ENCODE measurements around the gene CDH4. TPM values are rescaled to one million over a fixed set of nuclear protein-coding genes. Genes with fewer than 3 reads are reported as not detected.

The CDH4 gene
- total and polyA plus RNA-seq, 2 of the 13 experiments (the other 11 are each of a cell fraction or from before 2014, with no cell fraction given), result not detected

DNA sequence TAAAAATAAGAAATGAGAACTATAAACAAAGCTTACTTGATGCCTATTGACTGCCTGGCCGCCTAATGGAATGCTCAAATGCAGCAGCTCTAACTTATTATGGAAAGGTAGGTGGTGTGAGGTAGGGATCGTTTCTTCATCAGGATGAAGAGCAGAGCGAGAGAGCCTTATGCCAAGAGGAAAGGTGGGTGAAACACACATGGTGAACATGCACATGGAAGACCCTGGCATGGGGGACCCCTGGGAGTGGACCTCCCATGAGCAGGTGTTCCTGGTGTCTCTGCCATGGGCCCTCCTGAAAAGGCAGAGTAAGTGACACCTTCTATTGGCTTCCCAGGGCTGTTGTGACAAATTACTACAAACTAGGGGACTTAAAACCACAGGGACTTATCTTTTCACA lies 130.1 kb downstream of the CDH4 start:
- FAIRE-seq (no peak), DNase-seq (ENCODE audit: low spot score) (no peak), ATAC-seq (no peak)
- Histone ChIP-seq H3K4me1 (ENCODE audit: insufficient read depth, low read length) (no peaks in the 10 kb centered on the region), H3K79me2 (ENCODE audit: insufficient read depth, low read length) (no peaks in the 10 kb centered on the region), H3K27me3 (ENCODE audit: control insufficient read depth in 1 of 2, insufficient read depth in 2 of 2, low read length in 2 of 2) (peaks cover 0 to 14% of the 10 kb centered on the region in 2 experiments; a peak in 3 of 5 replicates), H3K4me2 (ENCODE audit: low read depth, low read length) (no peak overlapping the region), H3K9me3 (ENCODE audit: low read length) (peaks cover 13% of the 10 kb centered on the region), H4K20me1 (ENCODE audit: insufficient read depth, low read length) (no peaks in the 10 kb centered on the region), H2AFZ (ENCODE audit: low read length) (no peak overlapping the region), H3K9ac (ENCODE audit: insufficient read depth, low read depth, low read length) (no peak overlapping the region), H3K27ac (ENCODE audit: extremely low read length, insufficient read depth, low read length) (no peak overlapping the region), H3K4me3 (replicated peaks in 1 of 3; ENCODE audit: insufficient read depth in 1 of 3, low read depth in 2 of 3, low read length in 3 of 3) (no peak overlapping the region), H3K36me3 (replicated peaks in 1 of 2; ENCODE audit: control insufficient read depth in 1 of 2, insufficient read depth in 2 of 2, low read length in 2 of 2) (no peaks in the 10 kb centered on the region)
- TF ChIP-seq ZNF10 (CRISPR knock-in tag; IDR thresholded peaks at IDR 0.05; ENCODE audit: borderline replicate concordance, low read depth) (peak; percentile 81; the same call in 1 of the 2 replicates), PHB2 (IDR thresholded peaks at IDR 0.05; ENCODE audit: partially characterized antibody) (no peak)
- 8% methylated on average over 3 of the region's 3 CpGs for WGBS (ENCODE audit: low lambda C conversion rate)
- POLR2A ChIA-PET, result no interaction called here
- no TSS peak for BruUV-seq (replicated peaks)
- CTCF ChIA-PET (ENCODE audit: low intra/inter-chr PET ratio, low total read pairs), result no interaction called here
- intact Hi-C loops (cut with micrococcal nuclease; ENCODE audit: unreplicated experiment), result no loop called here
- in situ Hi-C loops (cut with HindIII; ENCODE audit: extremely low pct_ligation_motif_present, low pct_unique_long_range_greater_than_20kb), result no loop called here

DNA sequence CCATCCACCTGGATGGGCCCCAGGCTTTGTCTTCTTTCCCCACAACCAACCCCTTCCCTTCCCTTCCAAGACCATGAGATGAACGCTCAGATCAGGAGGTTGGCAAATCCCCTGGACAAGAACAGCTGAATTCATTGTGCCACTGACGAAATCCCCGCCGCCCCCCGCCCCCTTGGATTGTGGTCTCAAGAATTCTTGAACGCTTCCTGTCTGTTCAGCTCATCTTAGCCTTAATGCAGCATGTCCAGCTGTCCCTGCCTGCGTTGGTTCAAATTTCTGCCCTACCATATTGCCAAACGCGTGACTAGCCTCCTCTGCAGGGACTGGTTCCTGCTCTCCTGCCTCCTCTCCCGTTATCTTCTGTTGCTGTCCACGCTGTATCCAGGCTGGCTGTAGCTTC lies 133.2 kb downstream of the CDH4 start:
- intact Hi-C loops (cut with micrococcal nuclease; ENCODE audit: unreplicated experiment), result no loop called here
- Histone ChIP-seq H3K36me3 (replicated peaks in 1 of 2; ENCODE audit: control insufficient read depth in 1 of 2, insufficient read depth in 2 of 2, low read length in 2 of 2) (no peaks in the 10 kb centered on the region), H3K79me2 (ENCODE audit: insufficient read depth, low read length) (no peaks in the 10 kb centered on the region), H3K4me1 (ENCODE audit: insufficient read depth, low read length) (no peaks in the 10 kb centered on the region), H2AFZ (ENCODE audit: low read length) (no peak overlapping the region), H3K4me2 (ENCODE audit: low read depth, low read length) (no peak overlapping the region), H3K9ac (ENCODE audit: insufficient read depth, low read depth, low read length) (no peak overlapping the region), H3K27me3 (ENCODE audit: control insufficient read depth in 1 of 2, insufficient read depth in 2 of 2, low read length in 2 of 2) (peaks cover 0 to 17% of the 10 kb centered on the region in 2 experiments; a peak in 3 of 5 replicates), H3K27ac (ENCODE audit: extremely low read length, insufficient read depth, low read length) (no peak overlapping the region), H3K4me3 (replicated peaks in 1 of 3; ENCODE audit: insufficient read depth in 1 of 3, low read depth in 2 of 3, low read length in 3 of 3) (no peak overlapping the region), H4K20me1 (ENCODE audit: insufficient read depth, low read length) (no peaks in the 10 kb centered on the region), H3K9me3 (ENCODE audit: low read length) (peaks cover 20% of the 10 kb centered on the region)
- no peak for DNase-seq (ENCODE audit: low spot score)
- no peak for TF ChIP-seq RORA (CRISPR knock-in tag; IDR thresholded peaks at IDR 0.05)
- ChIA-PET POLR2A (no interaction called here), CTCF (ENCODE audit: low intra/inter-chr PET ratio, low total read pairs) (no interaction called here)
- ATAC-seq, result no peak; the same call in 2 of the 3 replicates
- BruUV-seq (replicated peaks), result no TSS peak
- in situ Hi-C loops (cut with HindIII; ENCODE audit: extremely low pct_ligation_motif_present, low pct_unique_long_range_greater_than_20kb), result no loop called here
- 18% methylated on average over 11 of the region's 11 CpGs for WGBS (ENCODE audit: low lambda C conversion rate)
- no peak for FAIRE-seq

All from HepG2 (cell line).